NCI-H1436 (cell line): Measurements from ENCODE around the gene SLC4A2.

ENCODE experiments used
- DNase-seq: peaks from one replicate; lab custom pipeline; 2025; lab: John Stamatoyannopoulos, UW

SLC4A2 gene

GRCh38 chr7:151081170-151082101 lies 22.0 kb downstream of the SLC4A2 start:
- no peak for DNase-seq

DNA sequence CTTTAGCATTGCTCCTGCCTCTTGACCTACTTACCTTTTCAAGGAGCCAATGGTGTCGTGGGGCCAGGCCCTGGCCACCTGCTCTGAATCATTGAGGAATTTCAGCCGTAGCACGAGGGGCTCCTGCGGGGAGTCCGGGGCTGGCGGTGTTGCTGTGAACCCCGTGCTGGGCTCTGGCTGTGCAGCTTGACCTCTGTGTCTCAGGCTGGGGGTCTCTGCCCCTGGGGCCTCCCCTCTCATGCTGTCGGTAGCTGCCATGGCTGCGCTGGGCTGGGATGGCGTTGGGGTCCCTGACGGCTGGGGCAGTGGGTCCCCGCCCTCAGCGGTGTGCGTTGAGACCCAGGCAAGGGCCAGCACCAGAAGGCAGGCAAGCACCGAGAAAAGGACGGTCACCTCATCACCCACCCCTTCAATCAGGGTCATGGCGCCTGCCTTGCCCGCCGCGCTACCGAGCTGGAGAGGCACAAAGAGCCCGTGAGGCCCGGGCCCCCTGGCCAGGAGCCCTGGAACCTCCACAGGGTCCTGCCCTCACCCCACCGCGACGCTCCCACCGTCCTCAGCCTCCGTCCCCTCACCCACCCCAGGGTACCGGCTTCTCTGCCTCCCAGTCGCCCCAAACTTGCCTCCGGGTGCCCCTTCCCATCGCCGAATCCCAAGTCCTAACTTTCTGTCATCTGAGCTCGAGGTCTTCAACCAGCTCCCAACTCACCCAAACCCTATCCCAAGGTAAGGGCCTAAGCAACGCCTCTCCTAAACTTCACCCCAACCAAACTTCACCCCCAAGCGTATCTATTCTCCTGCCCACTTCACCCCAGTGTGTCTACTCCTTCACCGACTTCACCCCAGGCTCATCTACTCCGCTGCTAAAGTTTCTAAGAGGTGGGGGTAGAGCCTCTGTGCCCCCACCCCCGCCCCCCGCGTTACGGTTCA lies 23.0 kb downstream of the SLC4A2 start:
- DNase-seq, result no peak

GRCh38 chr7:151083071-151083823 lies 23.9 kb downstream of the SLC4A2 start, which contains the start of gene TMUB1:
Gene TMUB1, minus strand, starts transcription at chr7:151083493. Its CDS starts 930 bp downstream, at chr7:151082563.
- DNase-seq, result peak; percentile 57

- no peak for DNase-seq
Observed at GRCh38 chr7:151083824-151084160, 24.4 kb downstream of the SLC4A2 start.

DNA sequence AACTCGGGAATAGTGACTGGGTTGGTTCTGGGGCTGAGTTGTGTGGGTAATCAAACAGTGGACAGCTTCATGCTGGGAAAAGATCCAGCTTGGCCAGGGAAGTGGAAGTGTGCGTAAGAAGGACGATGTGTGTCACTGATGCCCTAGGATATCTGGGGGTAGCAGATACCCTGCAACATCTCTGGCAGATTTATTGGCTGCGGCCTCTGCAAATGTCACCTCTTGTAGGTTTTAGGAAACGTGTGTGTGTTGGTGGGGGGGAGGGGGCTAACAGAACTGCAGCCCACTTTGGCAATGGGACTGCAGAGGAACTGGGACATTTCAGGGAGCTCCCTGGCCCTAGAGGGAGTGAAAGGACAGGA lies 25.9 kb downstream of the SLC4A2 start:
- no peak for DNase-seq

GRCh38 chr7:151085691-151086620 lies 26.6 kb downstream of the SLC4A2 start, which contains the start of gene AGAP3:
Gene AGAP3, plus strand, starts transcription at chr7:151086475. Its CDS starts 267 bp downstream, at chr7:151086742.
- peak; percentile 44 for DNase-seq

DNA sequence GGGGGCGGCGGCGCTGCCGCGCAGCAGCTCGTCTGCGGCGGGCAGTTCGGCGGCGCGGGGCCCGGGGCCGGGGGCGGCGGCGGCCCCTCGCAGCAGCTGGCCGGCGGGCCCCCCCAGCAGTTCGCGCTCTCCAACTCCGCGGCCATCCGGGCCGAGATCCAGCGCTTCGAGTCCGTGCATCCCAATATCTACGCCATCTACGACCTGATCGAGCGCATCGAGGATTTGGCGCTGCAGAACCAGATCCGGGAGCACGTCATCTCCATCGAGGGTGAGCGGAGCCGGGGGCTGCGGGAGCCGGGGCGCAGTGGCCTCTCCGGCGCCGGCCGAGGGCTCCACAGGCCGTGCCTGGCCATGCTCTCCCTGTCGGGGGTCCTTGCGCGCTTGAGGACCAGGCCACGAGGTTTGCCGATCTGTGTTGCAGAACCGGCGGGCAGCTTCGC lies 27.4 kb downstream of the SLC4A2 start:
- DNase-seq, result no peak

DNA sequence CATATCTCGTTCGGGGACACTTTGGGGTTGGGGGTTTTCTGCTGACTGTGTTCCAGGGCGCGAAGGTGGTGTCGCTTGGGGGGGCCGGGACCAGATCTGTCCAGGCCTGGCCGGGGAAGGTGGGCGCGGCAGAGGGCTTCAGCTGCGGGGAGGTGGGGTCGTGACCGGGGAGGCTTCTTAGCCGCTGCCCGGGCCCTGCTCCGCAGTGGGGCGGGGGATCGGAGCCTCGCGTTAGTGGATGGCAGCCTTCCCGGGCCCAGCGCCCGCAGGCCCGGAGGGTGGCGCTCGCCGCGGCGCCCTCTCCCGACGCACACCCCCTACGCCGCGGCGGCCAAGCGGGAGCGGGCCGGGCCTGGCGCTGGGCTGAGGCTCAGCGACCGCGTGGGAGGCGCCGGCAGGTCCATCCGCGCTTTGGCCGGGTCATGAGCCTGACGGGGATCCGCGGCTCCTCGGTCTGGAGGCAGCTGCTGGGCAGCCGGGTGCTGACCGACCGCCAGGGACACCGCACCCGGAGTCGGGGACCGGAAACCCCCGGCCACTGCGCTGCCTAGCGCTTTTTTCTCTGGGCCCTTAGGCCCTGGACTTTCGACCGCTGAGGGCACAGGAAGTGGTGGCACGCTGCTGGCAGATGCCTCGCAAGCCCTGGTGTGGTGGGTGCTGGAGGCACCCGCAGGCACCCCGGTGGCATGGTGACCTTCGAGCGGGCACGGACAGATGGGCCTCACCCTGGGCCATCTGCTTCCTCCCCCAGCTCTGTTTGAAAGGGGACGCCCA lies 28.0 kb downstream of the SLC4A2 start:
- no peak for DNase-seq

- no peak for DNase-seq
Observed at GRCh38 chr7:151088019-151088855, 28.8 kb downstream of the SLC4A2 start.

DNA sequence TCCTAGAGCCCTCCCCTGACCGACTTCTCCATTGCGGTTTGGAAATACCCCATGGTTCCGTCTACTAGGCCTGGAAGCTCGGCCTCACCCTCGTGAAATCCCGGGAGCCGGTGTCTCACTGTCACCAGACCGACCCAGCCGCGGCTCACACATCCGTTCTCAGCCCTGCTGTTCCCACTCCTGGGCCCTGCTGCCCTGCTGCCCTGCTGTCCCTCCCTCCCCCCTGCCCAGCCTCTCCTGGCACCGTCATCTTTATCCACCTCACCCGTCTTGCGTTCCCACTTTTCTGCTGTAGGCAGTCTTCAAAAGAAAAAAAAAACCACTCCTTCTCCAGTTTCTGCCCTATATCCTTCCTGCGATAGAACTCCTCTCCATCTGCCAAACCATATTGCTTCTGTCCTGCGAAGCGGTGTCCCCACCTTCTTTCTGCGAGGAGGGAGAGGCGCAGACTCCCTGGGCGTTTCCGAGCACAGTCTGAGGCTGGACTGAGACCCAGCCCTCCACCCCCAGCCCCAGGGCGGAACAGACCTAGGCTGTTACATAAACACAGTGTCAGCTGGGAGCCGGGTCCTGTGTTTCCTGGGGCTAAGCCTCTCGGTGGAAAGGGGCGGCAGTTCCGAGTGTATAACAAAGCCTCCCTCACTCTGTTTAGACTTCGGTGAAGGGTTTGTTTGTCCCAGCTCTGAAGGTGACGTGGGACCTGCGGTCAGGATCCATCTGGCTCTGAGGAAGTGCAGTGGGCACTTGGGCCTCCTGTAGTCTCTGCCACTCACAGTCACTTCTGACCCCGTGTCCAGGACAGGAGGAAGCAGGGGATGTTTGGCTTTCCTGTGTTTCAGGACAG lies 29.7 kb downstream of the SLC4A2 start:
- DNase-seq, result no peak

GRCh38 chr7:151089893-151090730 lies 30.7 kb downstream of the SLC4A2 start:
- DNase-seq, result no peak

DNA sequence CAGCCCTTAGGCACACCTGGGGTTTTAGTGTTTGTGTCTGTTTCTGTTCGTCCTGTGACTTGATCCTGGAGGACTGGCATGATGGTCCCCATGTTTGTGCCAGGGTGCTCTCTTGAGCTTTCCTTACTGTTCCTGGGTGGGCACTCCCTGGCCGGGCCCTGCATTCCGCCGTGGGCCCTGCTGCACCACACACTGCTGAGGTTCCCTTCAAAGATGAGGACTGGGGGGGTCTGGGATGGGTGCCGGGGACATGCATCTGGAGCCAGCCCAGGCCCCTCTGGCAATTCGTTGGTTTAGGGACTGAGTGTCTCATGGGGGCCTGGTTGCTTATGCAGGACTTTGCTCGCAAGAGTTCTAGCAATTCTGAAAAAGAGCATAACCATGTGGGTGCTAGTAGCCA lies 31.6 kb downstream of the SLC4A2 start:
- no peak for DNase-seq

DNA sequence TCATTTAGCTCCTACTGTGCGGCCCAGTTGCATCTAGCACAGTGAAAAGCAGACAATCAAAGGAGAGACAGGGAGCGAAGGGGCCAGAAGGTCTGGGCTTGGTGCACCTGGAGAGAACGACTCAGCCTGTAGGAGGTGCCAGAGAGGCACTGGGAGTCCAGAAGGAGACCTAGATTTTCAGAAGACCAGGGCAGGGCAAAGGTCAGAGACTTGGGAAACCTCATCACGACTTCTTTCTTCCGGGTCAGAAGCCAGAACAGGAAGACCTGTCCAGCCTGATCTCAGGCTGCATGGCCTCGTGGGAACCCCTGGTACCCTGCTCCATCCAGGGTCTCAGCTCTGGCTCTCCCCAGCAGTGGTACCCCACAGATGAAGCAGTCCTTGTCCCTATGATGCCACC lies 32.0 kb downstream of the SLC4A2 start:
- DNase-seq, result no peak

GRCh38 chr7:151091988-151092387 lies 32.6 kb downstream of the SLC4A2 start:
- DNase-seq, result no peak

GRCh38 chr7:151093748-151094147 lies 34.4 kb downstream of the SLC4A2 start:
- DNase-seq, result no peak

GRCh38 chr7:151094675-151095074 lies 35.3 kb downstream of the SLC4A2 start:
- no peak for DNase-seq

- DNase-seq, result no peak
Observed at GRCh38 chr7:151095123-151095797, 35.9 kb downstream of the SLC4A2 start.
